HG02938 (cell line): ENCODE measurements around the gene AK8.

Experiments
- ATAC-seq: cut with Tn5 transposase; IDR thresholded peaks from one replicate; pipeline ENCODE4 v1.9.1; 2021; ENCODE audit warnings: mild to moderate bottlenecking, moderate library complexity; ENCODE audit not compliant: unreplicated experiment

Gene AK8

GRCh38 chr9:132861666-132862065 is 16.4 kb downstream of the AK8 start:
- no peak for ATAC-seq

- ATAC-seq, result no peak
Observed at GRCh38 chr9:132858751-132859150, 19.3 kb downstream of the AK8 start.

- ATAC-seq, result no peak
Observed at GRCh38 chr9:132857616-132858342, 20.3 kb downstream of the AK8 start.

GRCh38 chr9:132857031-132857430 is 21.1 kb downstream of the AK8 start:
- ATAC-seq, result no peak

- ATAC-seq, result no peak
Observed at GRCh38 chr9:132855904-132856303, 22.2 kb downstream of the AK8 start.

GRCh38 chr9:132854832-132855231 is 23.3 kb downstream of the AK8 start:
- ATAC-seq, result no peak

- ATAC-seq, result no peak
Observed at GRCh38 chr9:132853482-132853881, 24.6 kb downstream of the AK8 start.

GRCh38 chr9:132849185-132849706 is 28.8 kb downstream of the AK8 start:
- no peak for ATAC-seq

- no peak for ATAC-seq
Observed at GRCh38 chr9:132846918-132847515, 31.1 kb downstream of the AK8 start.

GRCh38 chr9:132846109-132846917 is 31.8 kb downstream of the AK8 start:
- no peak for ATAC-seq

GRCh38 chr9:132842124-132843044 is 35.7 kb downstream of the AK8 start:
- no peak for ATAC-seq

GRCh38 chr9:132840980-132841379 is 37.1 kb downstream of the AK8 start:
- no peak for ATAC-seq

- ATAC-seq, result no peak
Observed at GRCh38 chr9:132838291-132838690, 39.8 kb downstream of the AK8 start.

GRCh38 chr9:132837501-132838286 is 40.4 kb downstream of the AK8 start:
- ATAC-seq, result no peak

- no peak for ATAC-seq
Observed at GRCh38 chr9:132834343-132834742, 43.7 kb downstream of the AK8 start.

GRCh38 chr9:132833550-132834121 is 44.4 kb downstream of the AK8 start:
- ATAC-seq, result no peak

GRCh38 chr9:132832171-132832881 is 45.8 kb downstream of the AK8 start:
- no peak for ATAC-seq

- ATAC-seq, result no peak
Observed at GRCh38 chr9:132828201-132828770, 49.8 kb downstream of the AK8 start.
